Stimulated activated naive CD4-positive, alpha-beta T cell treated with Interleukin-2 at 50 U/mL for 16 hours (primary cell): ENCODE measurements around the gene HIGD1B.
A peak's percentile ranks its signal among the peaks of the same experiment; 100 is the strongest.

Source experiments
- DNase-seq: peaks from one replicate; lab custom pipeline; 2025; lab: John Stamatoyannopoulos, UW

Gene HIGD1B

GRCh38 chr17:44837196-44837595, 10.5 kb upstream of the HIGD1B start:
- DNase-seq: no peak

GRCh38 chr17:44840274-44840673, 7.4 kb upstream of the HIGD1B start:
- DNase-seq: no peak

GRCh38 chr17:44840936-44841335, 6.7 kb upstream of the HIGD1B start:
- DNase-seq: no peak

- no peak for DNase-seq
Observed at GRCh38 chr17:44842748-44843147, 4.9 kb upstream of the HIGD1B start.

- DNase-seq: no peak
Observed at GRCh38 chr17:44844390-44844830, 3.3 kb upstream of the HIGD1B start.

GRCh38 chr17:44846206-44846605, 1.5 kb upstream of the HIGD1B start:
- no peak for DNase-seq

GRCh38 chr17:44848257-44848795, 643 bp downstream of the HIGD1B start:
- DNase-seq: no peak

- no peak for DNase-seq
Observed at GRCh38 chr17:44848961-44849489, 1.3 kb downstream of the HIGD1B start.

GRCh38 chr17:44850025-44850424, 2.3 kb downstream of the HIGD1B start:
- DNase-seq: no peak

- DNase-seq: no peak
Observed at GRCh38 chr17:44850612-44851011, 2.9 kb downstream of the HIGD1B start.

GRCh38 chr17:44854192-44854591, 6.5 kb downstream of the HIGD1B start:
- DNase-seq: no peak

- DNase-seq: no peak
Observed at GRCh38 chr17:44859701-44860100, 12.0 kb downstream of the HIGD1B start.

GRCh38 chr17:44862278-44862914, 14.7 kb downstream of the HIGD1B start:
- DNase-seq: no peak

GRCh38 chr17:44863061-44863918, 15.6 kb downstream of the HIGD1B start:
- no peak for DNase-seq

- no peak for DNase-seq
Observed at GRCh38 chr17:44864831-44865230, 17.1 kb downstream of the HIGD1B start.

GRCh38 chr17:44865231-44865660, 17.6 kb downstream of the HIGD1B start:
- DNase-seq: peak; percentile 55

GRCh38 chr17:44865931-44866330, 18.2 kb downstream of the HIGD1B start:
- no peak for DNase-seq

- DNase-seq: no peak
Observed at GRCh38 chr17:44867841-44868240, 20.2 kb downstream of the HIGD1B start.

- DNase-seq: no peak
Observed at GRCh38 chr17:44871556-44871955, 23.9 kb downstream of the HIGD1B start.

GRCh38 chr17:44872131-44872768, 24.6 kb downstream of the HIGD1B start:
- DNase-seq: no peak

GRCh38 chr17:44875761-44876160, 28.1 kb downstream of the HIGD1B start:
- no peak for DNase-seq

- no peak for DNase-seq
Observed at GRCh38 chr17:44877121-44877520, 29.4 kb downstream of the HIGD1B start.
